ENCODE results near the gene DYRK4.

Gene DYRK4

DNA sequence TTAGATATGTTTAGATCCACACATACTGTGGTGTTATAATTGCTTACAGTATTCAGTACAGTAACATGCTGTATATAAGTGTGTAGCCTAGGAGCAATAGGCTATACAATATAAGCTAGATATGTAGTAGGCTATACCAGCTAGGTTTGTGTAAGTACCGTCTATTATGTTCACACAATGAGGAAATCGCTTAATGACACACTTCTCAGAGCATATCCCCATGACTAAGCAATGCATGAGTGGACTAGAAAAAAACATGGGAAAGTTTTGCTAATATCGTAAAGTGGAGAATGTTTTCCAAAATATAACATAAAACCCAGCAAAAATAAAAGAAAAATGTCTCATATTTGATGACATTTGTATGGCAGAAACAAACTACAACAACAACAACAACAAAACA is 59.5 kb downstream of the DYRK4 start:
- Histone ChIP-seq H3K9ac (ENCODE audit: low read length) (no peak overlapping the region), H3K4me3 (ENCODE audit: low read depth, low read length) (no peak overlapping the region), H3K27ac (ENCODE audit: low read depth, low read length) (no peak overlapping the region), H3K4me1 (ENCODE audit: control insufficient read depth, insufficient read depth, low read length) (no peaks in the 10 kb centered on the region), H3K36me3 (ENCODE audit: control insufficient read depth, insufficient read depth, low read length) (no peaks in the 10 kb centered on the region), H3K27me3 (ENCODE audit: control insufficient read depth, insufficient read depth, low read length) (no peaks in the 10 kb centered on the region), H3K9me3 (ENCODE audit: control insufficient read depth, insufficient read depth, low read depth, low read length) (no peaks in the 10 kb centered on the region; the same call in 1 of the 2 replicates)

DNA sequence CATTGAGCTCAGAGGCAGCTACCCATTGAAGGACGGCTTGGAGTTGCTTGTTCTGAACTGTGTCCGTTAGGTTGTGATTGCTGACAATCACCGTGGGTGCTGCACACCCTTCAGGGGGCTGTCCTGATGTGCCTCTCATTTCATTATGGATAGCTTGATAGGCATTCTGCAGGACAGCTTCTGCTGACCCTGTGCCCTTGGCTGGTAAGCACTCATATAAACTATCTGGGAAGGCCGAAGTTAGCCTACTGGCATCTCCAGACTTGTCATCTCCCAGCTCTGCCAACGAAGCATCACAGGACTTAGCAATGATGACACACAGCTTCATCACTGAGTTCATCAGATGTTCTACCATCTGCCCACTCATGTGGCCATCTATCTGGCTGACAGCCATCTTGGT is 64.5 kb downstream of the DYRK4 start:
- H3K36me3 ChIP-seq (ENCODE audit: control insufficient read depth, insufficient read depth, low read length): no peaks in the 10 kb centered on the region
- H3K27me3 ChIP-seq (ENCODE audit: control insufficient read depth, insufficient read depth, low read length): no peaks in the 10 kb centered on the region
- peaks cover 20% of the 10 kb centered on the region for H3K4me1 ChIP-seq (ENCODE audit: control insufficient read depth, insufficient read depth, low read length)
- no peak overlapping the region for H3K4me3 ChIP-seq (ENCODE audit: low read depth, low read length)
- H3K9ac ChIP-seq (ENCODE audit: low read length): no peak overlapping the region
- peaks cover 17% of the 10 kb centered on the region for H3K9me3 ChIP-seq (ENCODE audit: control insufficient read depth, insufficient read depth, low read depth, low read length)
- no peak overlapping the region for H3K27ac ChIP-seq (ENCODE audit: low read depth, low read length)

DNA sequence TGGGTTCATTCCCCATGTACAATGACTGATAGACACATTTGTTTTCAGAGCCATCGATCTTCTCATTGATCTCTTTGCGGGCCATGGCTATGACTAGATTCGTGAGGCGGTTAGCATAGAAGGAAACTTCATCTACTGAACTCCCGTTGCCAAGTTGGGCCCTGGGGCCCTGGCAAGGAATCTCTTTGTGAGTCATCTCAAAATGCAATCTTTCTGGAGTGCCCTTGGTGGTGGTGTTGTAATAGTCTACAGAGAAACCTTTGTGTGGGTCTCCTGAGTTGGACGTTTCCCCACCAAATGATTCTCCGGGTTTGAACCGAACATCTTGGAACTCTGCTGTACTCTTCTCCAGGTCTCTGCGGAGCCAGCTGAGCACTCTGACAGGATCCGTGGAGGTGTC is 66.4 kb downstream of the DYRK4 start:
- no peaks in the 10 kb centered on the region for H3K27me3 ChIP-seq (ENCODE audit: control insufficient read depth, insufficient read depth, low read length)
- H3K4me1 ChIP-seq (ENCODE audit: control insufficient read depth, insufficient read depth, low read length): peaks cover 20% of the 10 kb centered on the region
- no peak overlapping the region for H3K9ac ChIP-seq (ENCODE audit: low read length)
- peaks cover 17% of the 10 kb centered on the region for H3K9me3 ChIP-seq (ENCODE audit: control insufficient read depth, insufficient read depth, low read depth, low read length)
- H3K27ac ChIP-seq (ENCODE audit: low read depth, low read length): no peak overlapping the region
- H3K36me3 ChIP-seq (ENCODE audit: control insufficient read depth, insufficient read depth, low read length): no peaks in the 10 kb centered on the region
- H3K4me3 ChIP-seq (ENCODE audit: low read depth, low read length): no peak overlapping the region

DNA sequence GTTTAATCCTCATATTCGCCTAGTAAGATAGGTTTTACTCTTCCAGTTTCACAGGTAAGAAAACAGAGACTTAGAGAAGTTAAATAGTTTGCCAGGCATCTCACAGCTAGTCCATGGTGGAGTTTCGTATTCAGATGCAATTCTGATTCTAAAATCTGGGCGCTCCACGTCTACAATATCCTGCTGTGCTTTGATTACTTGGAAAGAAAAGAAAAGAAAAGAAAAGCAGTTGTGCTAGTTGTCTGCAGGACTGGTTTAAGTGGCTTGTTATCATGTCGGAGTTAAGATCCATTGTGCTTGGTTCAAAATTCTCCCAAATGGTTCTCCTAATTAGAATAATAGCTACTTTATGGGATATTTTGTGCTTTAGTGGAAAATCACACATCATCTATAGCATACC is 68.3 kb downstream of the DYRK4 start:
- H3K36me3 ChIP-seq (ENCODE audit: control insufficient read depth, insufficient read depth, low read length): no peaks in the 10 kb centered on the region
- no peaks in the 10 kb centered on the region for H3K27me3 ChIP-seq (ENCODE audit: control insufficient read depth, insufficient read depth, low read length)
- peaks cover 17% of the 10 kb centered on the region for H3K9me3 ChIP-seq (ENCODE audit: control insufficient read depth, insufficient read depth, low read depth, low read length)
- H3K4me1 ChIP-seq (ENCODE audit: control insufficient read depth, insufficient read depth, low read length): peaks cover 20% of the 10 kb centered on the region
- peak overlapping the region; percentile 52 for H3K9ac ChIP-seq (ENCODE audit: low read length)
- H3K27ac ChIP-seq (ENCODE audit: low read depth, low read length): peak overlapping the region; percentile 89
- H3K4me3 ChIP-seq (ENCODE audit: low read depth, low read length): peak overlapping the region; percentile 43

GRCh38 chr12:4643747-4644146 is 81.7 kb downstream of the DYRK4 start:
- Histone ChIP-seq H3K4me3 (ENCODE audit: low read depth, low read length) (no peak overlapping the region), H3K9ac (ENCODE audit: low read length) (no peak overlapping the region), H3K4me1 (ENCODE audit: control insufficient read depth, insufficient read depth, low read length) (peaks cover 9% of the 10 kb centered on the region), H3K9me3 (ENCODE audit: control insufficient read depth, insufficient read depth, low read depth, low read length) (no peaks in the 10 kb centered on the region), H3K27ac (ENCODE audit: low read depth, low read length) (no peak overlapping the region), H3K36me3 (ENCODE audit: control insufficient read depth, insufficient read depth, low read length) (no peaks in the 10 kb centered on the region), H3K27me3 (ENCODE audit: control insufficient read depth, insufficient read depth, low read length) (no peaks in the 10 kb centered on the region)

GRCh38 chr12:4645023-4645422 is 83.0 kb downstream of the DYRK4 start:
- no peaks in the 10 kb centered on the region for H3K27me3 ChIP-seq (ENCODE audit: control insufficient read depth, insufficient read depth, low read length)
- H3K9ac ChIP-seq (ENCODE audit: low read length): no peak overlapping the region

GRCh38 chr12:4648104-4648500 is 86.1 kb downstream of the DYRK4 start:
- peaks cover 18% of the 10 kb centered on the region for H3K4me1 ChIP-seq (ENCODE audit: control insufficient read depth, insufficient read depth, low read length)
- H3K27ac ChIP-seq (ENCODE audit: low read depth, low read length): peak overlapping the region; percentile 78
- peak overlapping the region; percentile 94 for H3K9ac ChIP-seq (ENCODE audit: low read length)
- no peaks in the 10 kb centered on the region for H3K27me3 ChIP-seq (ENCODE audit: control insufficient read depth, insufficient read depth, low read length)
- peak overlapping the region; percentile 94 for H3K4me3 ChIP-seq (ENCODE audit: low read depth, low read length)
- no peaks in the 10 kb centered on the region for H3K9me3 ChIP-seq (ENCODE audit: control insufficient read depth, insufficient read depth, low read depth, low read length)
- no peaks in the 10 kb centered on the region for H3K36me3 ChIP-seq (ENCODE audit: control insufficient read depth, insufficient read depth, low read length)

More at GRCh38 chr12:4645023-4645422, 83.0 kb downstream of the DYRK4 start:
- peaks cover 13% of the 10 kb centered on the region for H3K4me1 ChIP-seq (ENCODE audit: control insufficient read depth, insufficient read depth, low read length)
- H3K4me3 ChIP-seq (ENCODE audit: low read depth, low read length): no peak overlapping the region
- no peak overlapping the region for H3K27ac ChIP-seq (ENCODE audit: low read depth, low read length)
- no peaks in the 10 kb centered on the region for H3K9me3 ChIP-seq (ENCODE audit: control insufficient read depth, insufficient read depth, low read depth, low read length)
- H3K36me3 ChIP-seq (ENCODE audit: control insufficient read depth, insufficient read depth, low read length): no peaks in the 10 kb centered on the region

- no peaks in the 10 kb centered on the region for H3K36me3 ChIP-seq (ENCODE audit: control insufficient read depth, insufficient read depth, low read length)
- no peaks in the 10 kb centered on the region for H3K27me3 ChIP-seq (ENCODE audit: control insufficient read depth, insufficient read depth, low read length)
- peaks cover 18% of the 10 kb centered on the region for H3K4me1 ChIP-seq (ENCODE audit: control insufficient read depth, insufficient read depth, low read length)
- peak within 1 kb of the TSS; percentile 94 for H3K9ac ChIP-seq (ENCODE audit: low read length)
- peak within 1 kb of the TSS; percentile 94 for H3K4me3 ChIP-seq (ENCODE audit: low read depth, low read length)
- H3K9me3 ChIP-seq (ENCODE audit: control insufficient read depth, insufficient read depth, low read depth, low read length): no peaks in the 10 kb centered on the region
- peak within 1 kb of the TSS; percentile 78 for H3K27ac ChIP-seq (ENCODE audit: low read depth, low read length)
These were observed 86.7 kb downstream of the DYRK4 start, which contains the start of the genes AKAP3 and NDUFA9 for GRCh38 chr12:4648501-4649357. Gene AKAP3 (minus strand): TSS chr12:4649051. CDS start chr12:4638196, 10,855 bp downstream. Gene NDUFA9 (plus strand): TSS chr12:4649114. CDS start chr12:4649127, 13 bp downstream.

GRCh38 chr12:4649358-4649661 is 87.3 kb downstream of the DYRK4 start:
- H3K27me3 ChIP-seq (ENCODE audit: control insufficient read depth, insufficient read depth, low read length): no peaks in the 10 kb centered on the region
- H3K36me3 ChIP-seq (ENCODE audit: control insufficient read depth, insufficient read depth, low read length): peaks cover 6% of the 10 kb centered on the region
- peak overlapping the region; percentile 94 for H3K9ac ChIP-seq (ENCODE audit: low read length)
- peak overlapping the region; percentile 78; the same call in 1 of the 2 replicates for H3K27ac ChIP-seq (ENCODE audit: low read depth, low read length)
- H3K4me3 ChIP-seq (ENCODE audit: low read depth, low read length): peak overlapping the region; percentile 94
- no peaks in the 10 kb centered on the region for H3K9me3 ChIP-seq (ENCODE audit: control insufficient read depth, insufficient read depth, low read depth, low read length)
- peaks cover 18% of the 10 kb centered on the region for H3K4me1 ChIP-seq (ENCODE audit: control insufficient read depth, insufficient read depth, low read length)

GRCh38 chr12:4653257-4653656 is 91.2 kb downstream of the DYRK4 start:
- H3K4me3 ChIP-seq (ENCODE audit: low read depth, low read length): no peak overlapping the region
- peaks cover 44% of the 10 kb centered on the region for H3K36me3 ChIP-seq (ENCODE audit: control insufficient read depth, insufficient read depth, low read length)
- H3K27me3 ChIP-seq (ENCODE audit: control insufficient read depth, insufficient read depth, low read length): no peaks in the 10 kb centered on the region
- peaks cover 10% of the 10 kb centered on the region for H3K4me1 ChIP-seq (ENCODE audit: control insufficient read depth, insufficient read depth, low read length)
- H3K9ac ChIP-seq (ENCODE audit: low read length): no peak overlapping the region
- H3K27ac ChIP-seq (ENCODE audit: low read depth, low read length): no peak overlapping the region
- no peaks in the 10 kb centered on the region for H3K9me3 ChIP-seq (ENCODE audit: control insufficient read depth, insufficient read depth, low read depth, low read length)

GRCh38 chr12:4653691-4654090 is 91.7 kb downstream of the DYRK4 start:
- H3K27ac ChIP-seq (ENCODE audit: low read depth, low read length): no peak overlapping the region
- H3K9ac ChIP-seq (ENCODE audit: low read length): no peak overlapping the region
- no peaks in the 10 kb centered on the region for H3K9me3 ChIP-seq (ENCODE audit: control insufficient read depth, insufficient read depth, low read depth, low read length)
- H3K36me3 ChIP-seq (ENCODE audit: control insufficient read depth, insufficient read depth, low read length): peaks cover 47% of the 10 kb centered on the region
- peaks cover 9% of the 10 kb centered on the region; the same call in 1 of the 2 replicates for H3K4me1 ChIP-seq (ENCODE audit: control insufficient read depth, insufficient read depth, low read length)
- H3K4me3 ChIP-seq (ENCODE audit: low read depth, low read length): no peak overlapping the region
- H3K27me3 ChIP-seq (ENCODE audit: control insufficient read depth, insufficient read depth, low read length): no peaks in the 10 kb centered on the region

Measured in HUES6 (cell line).